H1 (cell line): ENCODE data around the gene LARP4B. TPM values are rescaled to one million over a fixed set of nuclear protein-coding genes. Genes with fewer than 3 reads are reported as not detected.

ENCODE experiments used
- CBX5 ChIP-seq: fragments of 300-800, 300-1000 bp; sonication (generic); IDR thresholded peaks from 2 replicates; pipeline ENCODE4 v1.7.1; 2016; ENCODE audit warnings: antibody characterized with exemption, low read length, low read depth
- EP300 ChIP-seq, 2 experiments: IDR thresholded peaks; 1 replicate in 1 of 2; 2 replicates in 1 of 2; pipeline ENCODE4 v1.6.1; 2011 to 2012; ENCODE audit warnings: low read depth in 2 of 2, low read length in 2 of 2, mild to moderate bottlenecking in 2 of 2, borderline replicate concordance in 1 of 2, inconsistent platforms in 1 of 2, moderate library complexity in 1 of 2
- FOSL1 ChIP-seq: IDR thresholded peaks from 2 replicates; pipeline ENCODE4 v1.6.1; 2011; ENCODE audit warnings: mild to moderate bottlenecking, low read depth, low read length, moderate library complexity; ENCODE audit not compliant: insufficient read depth
- GABPA ChIP-seq: IDR thresholded peaks from 2 replicates; pipeline ENCODE4 v1.6.1; 2011; ENCODE audit warnings: mild to moderate bottlenecking, low read length, moderate library complexity, borderline replicate concordance; ENCODE audit not compliant: insufficient read depth
- MAFK ChIP-seq: IDR thresholded peaks from 2 replicates; pipeline ENCODE4 v1.6.1; 2012; ENCODE audit warnings: low read depth, mild to moderate bottlenecking, improper control_type of control experiment, low read length
- POLR2A ChIP-seq, 2 experiments: IDR thresholded peaks; 1 replicate in 1 of 2; 2 replicates in 1 of 2; pipeline ENCODE4 v1.6.1; 2011; ENCODE audit warnings: low read depth in 2 of 2, low read length in 2 of 2, mild to moderate bottlenecking in 2 of 2; ENCODE audit errors: control extremely low read depth in 1 of 2
- polyA plus RNA-seq, 7 experiments: library from polyadenylated mRNA; depleted of rRNA in 3 of 7; stranded (reverse) in 5 of 7; unstranded in 2 of 7; fragments of >200 nt in 5 of 7; fragments of 200-250 nt in 2 of 7; gene quantifications; 1 replicate in 5 of 7; 2 replicates in 1 of 7; 4 replicates in 1 of 7; pipeline versions ENCODE4 v1.2.1 to v1.2.3, GENCODE V29; 2011 to 2013; ENCODE audit warnings: missing spikeins in 2 of 7, mixed read lengths in 2 of 7
- total RNA-seq: library from RNA; stranded (reverse); fragmentation: NEBNext Ultra II Directional; extraction: Animal tissue kit (Norgen Biotek cat#: 25700); gene quantifications from 2 replicates; pipeline ENCODE4 v1.2.1, GENCODE V29; 2021
- TF ChIP-seq, protein P1 (sequence below): fragments of 300-600 bp; sonication (generic); IDR thresholded peaks from 2 replicates; pipeline ENCODE4 v1.7.1; 2012; ENCODE audit warnings: low read length, moderate library complexity, mild to moderate bottlenecking, inconsistent platforms; ENCODE audit not compliant: insufficient replicate concordance

The LARP4B gene
- total and polyA plus RNA-seq, 2 of the 8 experiments (the other 6 are each of a cell fraction or from before 2014, with no cell fraction given) = 20.1 to 78.6 TPM

DNA sequence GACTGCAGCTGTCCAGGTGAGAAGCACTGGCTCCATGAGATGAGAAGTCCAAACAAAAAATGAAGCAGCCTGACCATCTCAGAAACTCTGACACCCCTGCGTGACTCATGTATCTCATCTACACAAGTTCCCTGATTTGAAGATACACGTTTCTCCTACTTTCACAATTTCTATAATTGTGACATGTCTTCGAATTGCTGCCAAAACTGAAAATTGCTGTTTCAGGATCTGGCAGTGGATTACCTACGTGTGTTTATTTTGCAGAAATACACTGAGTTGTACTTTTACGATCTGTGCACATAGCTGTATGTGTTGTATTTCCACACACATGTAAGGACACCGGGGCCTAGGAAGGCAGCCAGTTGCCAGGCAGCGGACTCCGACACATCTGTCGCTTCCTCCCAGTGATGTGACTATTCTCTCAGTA is 53.2 kb downstream of the LARP4B start (continued):
- no peak for TF ChIP-seq POLR2A (IDR thresholded peaks at IDR 0.05; ENCODE audit: control extremely low read depth in 1 of 2, low read depth in 2 of 2, low read length in 2 of 2)
- no peak for TF ChIP-seq EP300 (IDR thresholded peaks at IDR 0.05; ENCODE audit: borderline replicate concordance in 1 of 2, low read depth in 2 of 2, low read length in 2 of 2)
- TF ChIP-seq FOSL1 = no peak
- TF ChIP-seq GABPA = no peak
- no peak for TF ChIP-seq MAFK
- no peak for TF ChIP-seq CBX5
- TF ChIP-seq, protein P1, sequence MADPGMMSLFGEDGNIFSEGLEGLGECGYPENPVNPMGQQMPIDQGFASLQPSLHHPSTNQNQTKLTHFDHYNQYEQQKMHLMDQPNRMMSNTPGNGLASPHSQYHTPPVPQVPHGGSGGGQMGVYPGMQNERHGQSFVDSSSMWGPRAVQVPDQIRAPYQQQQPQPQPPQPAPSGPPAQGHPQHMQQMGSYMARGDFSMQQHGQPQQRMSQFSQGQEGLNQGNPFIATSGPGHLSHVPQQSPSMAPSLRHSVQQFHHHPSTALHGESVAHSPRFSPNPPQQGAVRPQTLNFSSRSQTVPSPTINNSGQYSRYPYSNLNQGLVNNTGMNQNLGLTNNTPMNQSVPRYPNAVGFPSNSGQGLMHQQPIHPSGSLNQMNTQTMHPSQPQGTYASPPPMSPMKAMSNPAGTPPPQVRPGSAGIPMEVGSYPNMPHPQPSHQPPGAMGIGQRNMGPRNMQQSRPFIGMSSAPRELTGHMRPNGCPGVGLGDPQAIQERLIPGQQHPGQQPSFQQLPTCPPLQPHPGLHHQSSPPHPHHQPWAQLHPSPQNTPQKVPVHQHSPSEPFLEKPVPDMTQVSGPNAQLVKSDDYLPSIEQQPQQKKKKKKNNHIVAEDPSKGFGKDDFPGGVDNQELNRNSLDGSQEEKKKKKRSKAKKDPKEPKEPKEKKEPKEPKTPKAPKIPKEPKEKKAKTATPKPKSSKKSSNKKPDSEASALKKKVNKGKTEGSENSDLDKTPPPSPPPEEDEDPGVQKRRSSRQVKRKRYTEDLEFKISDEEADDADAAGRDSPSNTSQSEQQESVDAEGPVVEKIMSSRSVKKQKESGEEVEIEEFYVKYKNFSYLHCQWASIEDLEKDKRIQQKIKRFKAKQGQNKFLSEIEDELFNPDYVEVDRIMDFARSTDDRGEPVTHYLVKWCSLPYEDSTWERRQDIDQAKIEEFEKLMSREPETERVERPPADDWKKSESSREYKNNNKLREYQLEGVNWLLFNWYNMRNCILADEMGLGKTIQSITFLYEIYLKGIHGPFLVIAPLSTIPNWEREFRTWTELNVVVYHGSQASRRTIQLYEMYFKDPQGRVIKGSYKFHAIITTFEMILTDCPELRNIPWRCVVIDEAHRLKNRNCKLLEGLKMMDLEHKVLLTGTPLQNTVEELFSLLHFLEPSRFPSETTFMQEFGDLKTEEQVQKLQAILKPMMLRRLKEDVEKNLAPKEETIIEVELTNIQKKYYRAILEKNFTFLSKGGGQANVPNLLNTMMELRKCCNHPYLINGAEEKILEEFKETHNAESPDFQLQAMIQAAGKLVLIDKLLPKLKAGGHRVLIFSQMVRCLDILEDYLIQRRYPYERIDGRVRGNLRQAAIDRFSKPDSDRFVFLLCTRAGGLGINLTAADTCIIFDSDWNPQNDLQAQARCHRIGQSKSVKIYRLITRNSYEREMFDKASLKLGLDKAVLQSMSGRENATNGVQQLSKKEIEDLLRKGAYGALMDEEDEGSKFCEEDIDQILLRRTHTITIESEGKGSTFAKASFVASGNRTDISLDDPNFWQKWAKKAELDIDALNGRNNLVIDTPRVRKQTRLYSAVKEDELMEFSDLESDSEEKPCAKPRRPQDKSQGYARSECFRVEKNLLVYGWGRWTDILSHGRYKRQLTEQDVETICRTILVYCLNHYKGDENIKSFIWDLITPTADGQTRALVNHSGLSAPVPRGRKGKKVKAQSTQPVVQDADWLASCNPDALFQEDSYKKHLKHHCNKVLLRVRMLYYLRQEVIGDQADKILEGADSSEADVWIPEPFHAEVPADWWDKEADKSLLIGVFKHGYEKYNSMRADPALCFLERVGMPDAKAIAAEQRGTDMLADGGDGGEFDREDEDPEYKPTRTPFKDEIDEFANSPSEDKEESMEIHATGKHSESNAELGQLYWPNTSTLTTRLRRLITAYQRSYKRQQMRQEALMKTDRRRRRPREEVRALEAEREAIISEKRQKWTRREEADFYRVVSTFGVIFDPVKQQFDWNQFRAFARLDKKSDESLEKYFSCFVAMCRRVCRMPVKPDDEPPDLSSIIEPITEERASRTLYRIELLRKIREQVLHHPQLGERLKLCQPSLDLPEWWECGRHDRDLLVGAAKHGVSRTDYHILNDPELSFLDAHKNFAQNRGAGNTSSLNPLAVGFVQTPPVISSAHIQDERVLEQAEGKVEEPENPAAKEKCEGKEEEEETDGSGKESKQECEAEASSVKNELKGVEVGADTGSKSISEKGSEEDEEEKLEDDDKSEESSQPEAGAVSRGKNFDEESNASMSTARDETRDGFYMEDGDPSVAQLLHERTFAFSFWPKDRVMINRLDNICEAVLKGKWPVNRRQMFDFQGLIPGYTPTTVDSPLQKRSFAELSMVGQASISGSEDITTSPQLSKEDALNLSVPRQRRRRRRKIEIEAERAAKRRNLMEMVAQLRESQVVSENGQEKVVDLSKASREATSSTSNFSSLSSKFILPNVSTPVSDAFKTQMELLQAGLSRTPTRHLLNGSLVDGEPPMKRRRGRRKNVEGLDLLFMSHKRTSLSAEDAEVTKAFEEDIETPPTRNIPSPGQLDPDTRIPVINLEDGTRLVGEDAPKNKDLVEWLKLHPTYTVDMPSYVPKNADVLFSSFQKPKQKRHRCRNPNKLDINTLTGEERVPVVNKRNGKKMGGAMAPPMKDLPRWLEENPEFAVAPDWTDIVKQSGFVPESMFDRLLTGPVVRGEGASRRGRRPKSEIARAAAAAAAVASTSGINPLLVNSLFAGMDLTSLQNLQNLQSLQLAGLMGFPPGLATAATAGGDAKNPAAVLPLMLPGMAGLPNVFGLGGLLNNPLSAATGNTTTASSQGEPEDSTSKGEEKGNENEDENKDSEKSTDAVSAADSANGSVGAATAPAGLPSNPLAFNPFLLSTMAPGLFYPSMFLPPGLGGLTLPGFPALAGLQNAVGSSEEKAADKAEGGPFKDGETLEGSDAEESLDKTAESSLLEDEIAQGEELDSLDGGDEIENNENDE = no peak
- TF ChIP-seq, all 59 proteins: peak for 0
